Testis (tissue), 3 donors: ENCODE data around the gene MAPRE2. TPM values are rescaled to one million over a fixed set of nuclear protein-coding genes. Genes with fewer than 3 reads are reported as not detected.

Experiments used
- DNase-seq: peaks from one replicate; pipeline ENCODE4 v3.0.0-alpha.2; 2019
- H3K27ac ChIP-seq, 2 donors: fragments of 200-600 bp; sonication (generic); one replicate each; pipeline ENCODE4 v1.5.1; 2019
- H3K27me3 ChIP-seq: fragments of 200-600 bp; sonication (generic); one replicate; pipeline ENCODE4 v1.5.1; 2019
- H3K36me3 ChIP-seq: fragments of 200-600 bp; sonication (generic); one replicate; pipeline ENCODE4 v1.5.1; 2017; ENCODE audit warnings: low read depth; ENCODE audit errors: missing control alignments
- H3K4me1 ChIP-seq: fragments of 200-600 bp; sonication (generic); one replicate; pipeline ENCODE4 v1.5.1; 2019
- H3K4me3 ChIP-seq, 2 donors: fragments of 200-600 bp; sonication (generic); one replicate each; pipeline ENCODE4 v1.5.1; 2017 to 2019
- H3K9me3 ChIP-seq: fragments of 200-600 bp; sonication (generic); one replicate; pipeline ENCODE4 v1.5.1; 2017
- CTCF ChIP-seq, 3 experiments: fragments of 450-650 bp in 2 of 3; fragments of 200-600 bp in 1 of 3; sonication (generic) in 1 of 3; IDR thresholded peaks; one replicate each; pipeline ENCODE4 v1.5.1; 2016 to 2019; ENCODE audit warnings: antibody characterized with exemption in 3 of 3, mild to moderate bottlenecking in 2 of 3, moderate library complexity in 1 of 3
- POLR2A ChIP-seq: fragments of 450-650 bp; IDR thresholded peaks from one replicate; pipeline ENCODE4 v1.6.1; 2017; ENCODE audit warnings: antibody characterized with exemption, mild to moderate bottlenecking, moderate library complexity
- WGBS, 2 donors: methylation state at CpG; one replicate each; pipeline ENCODE4 v1.1.5; 2018; 5-methylcytosine and 5-hydroxymethylcytosine counted together
- intact Hi-C: fragments of 100-400 bp; cut with DNase I; formaldehyde crosslinking; loops from one replicate; pipeline ENCODE4 v1.15.1; 2023; ENCODE audit warnings: low total_unique reads
- polyA plus RNA-seq: library from polyadenylated mRNA; stranded (reverse); fragments of 350-450 nt; fragmentation: Illumina TruSeq; extraction: RNeasy Lipid Tissue Mini Kit (QIAGEN cat#74804); gene quantifications from one replicate; pipeline ENCODE4 v1.2.3, GENCODE V29; 2014; ENCODE audit warnings: low read depth, low replicate concordance; ENCODE audit not compliant: insufficient read depth
- total RNA-seq, 2 donors: library from RNA; depleted of rRNA; stranded (reverse); fragments of >200 nt; gene quantifications; one replicate each; pipeline ENCODE4 v1.2.3, GENCODE V29; 2016

Gene MAPRE2
- total and polyA plus RNA-seq, 3 donors from 2014 or later = 14.8 to 17.2 (median 15.2) TPM

GRCh38 chr18:35110059-35110458, 68.8 kb downstream of the MAPRE2 start:
- 77 to 82% methylated on average over 3 of the region's 3 CpGs for WGBS, 2 donors
- Histone ChIP-seq H3K4me3 (no peak overlapping the region), H3K27ac (peak overlapping the region in 1 of 2 donors; percentile 61), H3K9me3 (no peaks in the 10 kb centered on the region), H3K36me3 (no peaks in the 10 kb centered on the region), H3K4me1 (no peaks in the 10 kb centered on the region), H3K27me3 (no peaks in the 10 kb centered on the region)
- DNase-seq = no peak
- TF ChIP-seq CTCF (IDR thresholded peaks at IDR 0.05) = no peak
- TF ChIP-seq POLR2A = no peak
- intact Hi-C loops = no loop called here

- Histone ChIP-seq H3K4me3 (no peak overlapping the region), H3K27ac (peak overlapping the region in 1 of 2 donors; percentile 61), H3K27me3 (no peaks in the 10 kb centered on the region), H3K9me3 (no peaks in the 10 kb centered on the region), H3K36me3 (no peaks in the 10 kb centered on the region), H3K4me1 (no peaks in the 10 kb centered on the region)
- 55 to 69% methylated on average over 3 of the region's 3 CpGs for WGBS, 2 donors
- intact Hi-C loops = no loop called here
- DNase-seq = no peak
- TF ChIP-seq POLR2A = no peak
- no peak for TF ChIP-seq CTCF (IDR thresholded peaks at IDR 0.05)
Observed at GRCh38 chr18:35110554-35111485, 69.6 kb downstream of the MAPRE2 start.

GRCh38 chr18:35112696-35113095, 71.5 kb downstream of the MAPRE2 start:
- H3K4me3 ChIP-seq = no peak overlapping the region
- TF ChIP-seq CTCF (IDR thresholded peaks at IDR 0.05) = no peak
- TF ChIP-seq POLR2A = no peak
- H3K36me3 ChIP-seq = no peaks in the 10 kb centered on the region
- no peaks in the 10 kb centered on the region for H3K27me3 ChIP-seq
- DNase-seq = no peak
- H3K9me3 ChIP-seq = no peaks in the 10 kb centered on the region
- H3K27ac ChIP-seq = no peak overlapping the region
- intact Hi-C loops = no loop called here
- H3K4me1 ChIP-seq = peaks cover 7% of the 10 kb centered on the region

- no peaks in the 10 kb centered on the region for H3K27me3 ChIP-seq
- TF ChIP-seq POLR2A = no peak
- no peaks in the 10 kb centered on the region for H3K9me3 ChIP-seq
- no peaks in the 10 kb centered on the region for H3K36me3 ChIP-seq
- 84 to 92% methylated on average over 3 of the region's 3 CpGs for WGBS, 2 donors
- H3K4me1 ChIP-seq = peaks cover 22% of the 10 kb centered on the region
- H3K4me3 ChIP-seq = no peak overlapping the region
- no peak overlapping the region for H3K27ac ChIP-seq
- intact Hi-C loops = no loop called here
- DNase-seq = no peak
Observed at GRCh38 chr18:35114305-35114704, 73.1 kb downstream of the MAPRE2 start.

- TF ChIP-seq CTCF (IDR thresholded peaks at IDR 0.05) (no peak), POLR2A (no peak)
- Histone ChIP-seq H3K36me3 (no peaks in the 10 kb centered on the region), H3K27ac (peak overlapping the region in 1 of 2 donors; percentile 72), H3K4me1 (peaks cover 22% of the 10 kb centered on the region), H3K27me3 (no peaks in the 10 kb centered on the region), H3K4me3 (no peak overlapping the region), H3K9me3 (no peaks in the 10 kb centered on the region)
- whole genome bisulfite sequencing, 2 donors = 95 to 97% methylated on average over 9 of the region's 9 CpGs
- no peak for DNase-seq
- intact Hi-C loops = no loop called here
Observed at GRCh38 chr18:35116784-35117318, 75.6 kb downstream of the MAPRE2 start.
